HG03066 (cell line): ENCODE measurements around the gene LAMTOR4.
A peak's percentile ranks its signal among the peaks of the same experiment; 100 is the strongest.
"Not testable (repeated sequence)": the region's sequence is repeated elsewhere in the genome, so short reads cannot be mapped to it uniquely, and the experiment has no call there.

Experiments
- ATAC-seq: cut with Tn5 transposase; IDR thresholded peaks from one replicate; pipeline ENCODE4 v1.9.1; 2021; ENCODE audit warnings: low read depth; ENCODE audit not compliant: unreplicated experiment

LAMTOR4 gene

GRCh38 chr7:100122067-100122466 lies 26.7 kb upstream of the LAMTOR4 start:
- no peak for ATAC-seq

GRCh38 chr7:100122568-100122967 lies 26.1 kb upstream of the LAMTOR4 start:
- ATAC-seq: no peak

GRCh38 chr7:100124301-100125230 lies 24.2 kb upstream of the LAMTOR4 start:
- no peak for ATAC-seq

- ATAC-seq: peak; percentile 23
Observed at GRCh38 chr7:100126239-100126930, 22.3 kb upstream of the LAMTOR4 start.

GRCh38 chr7:100126931-100127865 lies 21.5 kb upstream of the LAMTOR4 start, which contains the start of gene MBLAC1:
MBLAC1 (plus strand) TSS chr7:100126967; CDS start chr7:100127396, 429 bp downstream.
- peak; percentile 51 for ATAC-seq

- ATAC-seq: no peak
Observed at GRCh38 chr7:100127866-100128636, 20.7 kb upstream of the LAMTOR4 start.

GRCh38 chr7:100128637-100128963 lies 20.1 kb upstream of the LAMTOR4 start:
- ATAC-seq: no peak

- not testable (repeated sequence) for ATAC-seq
Observed at GRCh38 chr7:100130220-100130607, 18.5 kb upstream of the LAMTOR4 start.

GRCh38 chr7:100130608-100131453 lies 17.9 kb upstream of the LAMTOR4 start:
- no peak for ATAC-seq

GRCh38 chr7:100132126-100132525 lies 16.6 kb upstream of the LAMTOR4 start:
- no peak for ATAC-seq

GRCh38 chr7:100132697-100133151 lies 16.0 kb upstream of the LAMTOR4 start:
- no peak for ATAC-seq

- no peak for ATAC-seq
Observed at GRCh38 chr7:100137851-100138760, 10.6 kb upstream of the LAMTOR4 start.

- no peak for ATAC-seq
Observed at GRCh38 chr7:100141555-100141949, 7.2 kb upstream of the LAMTOR4 start.

- no peak for ATAC-seq
Observed at GRCh38 chr7:100142461-100142860, 6.3 kb upstream of the LAMTOR4 start.

- not testable (repeated sequence) for ATAC-seq
Observed at GRCh38 chr7:100146350-100146749, 2.4 kb upstream of the LAMTOR4 start.

- ATAC-seq: no peak
Observed at GRCh38 chr7:100147278-100147677, 1.4 kb upstream of the LAMTOR4 start.

- no peak for ATAC-seq
Observed at GRCh38 chr7:100148225-100148558, 526 bp upstream of the LAMTOR4 start.

- ATAC-seq: no peak
Observed at GRCh38 chr7:100152404-100152803, 3.7 kb downstream of the LAMTOR4 start.
